WTC11 (cell line): ENCODE measurements around the gene GBA2.

ENCODE experiments used
- CREM ChIP-seq: sonication (generic); formaldehyde crosslinking; IDR thresholded peaks from 2 replicates; pipeline ENCODE4 v1.8.1; 2022; ENCODE audit warnings: mild to moderate bottlenecking, missing genetic modification reagents, moderate library complexity
- CTCF ChIP-seq: fragments of 200-600 bp; IDR thresholded peaks from 2 replicates; pipeline ENCODE4 v1.8.0; 2022; ENCODE audit warnings: antibody characterized with exemption
- ESRRA ChIP-seq: sonication (generic); formaldehyde crosslinking; IDR thresholded peaks from 2 replicates; pipeline ENCODE4 v1.8.1; 2022; ENCODE audit warnings: mild to moderate bottlenecking, missing genetic modification reagents, borderline replicate concordance
- FOXK1 ChIP-seq: sonication (generic); formaldehyde crosslinking; IDR thresholded peaks from 2 replicates; pipeline ENCODE4 v1.8.0; 2022; ENCODE audit warnings: mild to moderate bottlenecking, moderate library complexity, missing genetic modification reagents
- GABPB1 ChIP-seq: sonication (generic); formaldehyde crosslinking; IDR thresholded peaks from 2 replicates; pipeline ENCODE4 v1.8.1; 2023; ENCODE audit warnings: mild to moderate bottlenecking, missing genetic modification reagents
- KAT7 ChIP-seq: sonication (generic); formaldehyde crosslinking; IDR thresholded peaks from 2 replicates; pipeline ENCODE4 v1.8.1; 2023; ENCODE audit warnings: missing genetic modification reagents, mild to moderate bottlenecking, borderline replicate concordance
- PRDM15 ChIP-seq: sonication (generic); formaldehyde crosslinking; IDR thresholded peaks from 2 replicates; pipeline ENCODE4 v1.8.0; 2022; ENCODE audit warnings: missing genetic modification reagents
- ZBTB43 ChIP-seq: sonication (generic); formaldehyde crosslinking; IDR thresholded peaks from 2 replicates; pipeline ENCODE4 v1.8.1; 2023; ENCODE audit warnings: mild to moderate bottlenecking, missing genetic modification reagents

- no peak for TF ChIP-seq CTCF
- TF ChIP-seq PRDM15 (CRISPR knock-in tag) = no peak
- TF ChIP-seq ZBTB43 (CRISPR knock-in tag) = no peak
- TF ChIP-seq CREM (CRISPR knock-in tag) = no peak
- peak; percentile 73; the same call in 1 of the 2 replicates for TF ChIP-seq ESRRA (CRISPR knock-in tag)
- TF ChIP-seq GABPB1 (CRISPR knock-in tag) = peak; percentile 51; the same call in 1 of the 2 replicates
- peak; percentile 51; the same call in 1 of the 2 replicates for TF ChIP-seq KAT7 (CRISPR knock-in tag)
- TF ChIP-seq FOXK1 (CRISPR knock-in tag) = peak; percentile 52; the same call in 1 of the 2 replicates
Observed at GRCh38 chr9:35748858-35749514, at the start of gene GBA2, which contains the start of gene RGP1.
